GM12892 (cell line): ENCODE data around the gene TLR10. TPM values are rescaled to one million over a fixed set of nuclear protein-coding genes. Genes with fewer than 3 reads are reported as not detected.

ENCODE experiments used
- DNase-seq: peaks from one replicate; pipeline ENCODE4 v3.0.0; 2011; ENCODE audit not compliant: insufficient read length
- FAIRE-seq: peaks from 2 replicates; lab custom pipeline; 2011; peaks lifted over from hg19 to GRCh38; lab: Jason Lieb, UNC
- POLR2A ChIP-seq: IDR thresholded peaks from 2 replicates; pipeline ENCODE4 v1.6.1; 2011; ENCODE audit warnings: low read depth, low read length, control low read depth
- POLR2AphosphoS5 ChIP-seq: IDR thresholded peaks from 2 replicates; pipeline ENCODE4 v1.6.1; 2011; ENCODE audit warnings: low read depth, low read length, control low read depth
- TAF1 ChIP-seq: IDR thresholded peaks from 2 replicates; pipeline ENCODE4 v1.6.1; 2011; ENCODE audit warnings: low read depth, mild to moderate bottlenecking, control low read depth, low read length, borderline replicate concordance
- polyA plus RNA-seq: library from polyadenylated mRNA; unstranded; fragments of >200 nt; gene quantifications from one replicate; pipeline ENCODE4 v1.2.1, GENCODE V29; 2012; ENCODE audit warnings: missing spikeins, inconsistent platforms; ENCODE audit not compliant: missing spikeins

Gene TLR10
- polyA plus RNA-seq: 64.3 TPM

- no peak for DNase-seq
- FAIRE-seq: peak; percentile 62
- peak; percentile 53 for TF ChIP-seq POLR2AphosphoS5
- peak; percentile 64 for TF ChIP-seq POLR2A
- 0 out of 2 replicates have a peak, but pooled peaks have one; percentile 53 for TF ChIP-seq TAF1
These were observed at the start of gene TLR10 for GRCh38 chr4:38782452-38783108. TLR10 (minus strand) TSS chr4:38782990; CDS start chr4:38775590, 7,400 bp downstream.

DNA sequence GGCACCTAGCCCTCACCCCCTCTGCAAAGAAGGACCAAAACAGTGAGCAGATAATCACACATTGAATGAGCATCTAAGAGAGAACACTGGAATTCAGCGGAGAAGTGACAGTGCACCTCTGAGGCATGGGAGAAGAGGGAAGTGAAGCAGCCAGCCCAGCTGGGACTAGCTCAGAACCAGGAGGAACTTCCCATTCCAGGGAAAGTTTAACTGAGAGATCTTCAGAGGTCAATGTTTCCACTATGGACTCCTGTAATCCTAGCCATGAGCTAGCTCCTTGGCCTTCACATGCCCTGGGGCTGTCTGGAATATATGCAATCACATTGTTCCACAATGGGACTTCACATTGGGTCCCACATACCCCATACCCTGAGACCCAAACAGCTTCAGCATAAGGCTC, 49.4 kb upstream of the TLR10 start:
- no peak for FAIRE-seq
- TF ChIP-seq POLR2A (no peak), POLR2AphosphoS5 (no peak)
- no peak for DNase-seq

DNA sequence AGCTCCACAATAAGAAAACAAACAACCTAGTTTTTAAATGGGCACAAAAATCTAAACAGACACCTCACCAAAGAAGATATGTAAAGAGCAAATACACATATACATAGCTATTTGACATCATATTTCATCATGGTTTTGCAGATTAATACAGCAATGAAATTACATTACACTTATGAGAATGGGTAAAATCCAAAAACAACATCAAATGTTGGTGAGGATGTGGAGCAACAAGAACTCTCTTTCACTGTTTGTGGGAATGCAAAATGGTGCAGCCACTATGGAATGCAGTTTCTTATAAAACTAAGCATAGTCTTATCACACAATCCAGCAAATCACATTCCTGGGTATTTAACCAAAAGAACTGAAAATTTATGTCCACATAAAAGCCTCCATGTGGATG, 48.9 kb upstream of the TLR10 start:
- no peak for FAIRE-seq
- no peak for TF ChIP-seq TAF1
- no peak for DNase-seq

DNA sequence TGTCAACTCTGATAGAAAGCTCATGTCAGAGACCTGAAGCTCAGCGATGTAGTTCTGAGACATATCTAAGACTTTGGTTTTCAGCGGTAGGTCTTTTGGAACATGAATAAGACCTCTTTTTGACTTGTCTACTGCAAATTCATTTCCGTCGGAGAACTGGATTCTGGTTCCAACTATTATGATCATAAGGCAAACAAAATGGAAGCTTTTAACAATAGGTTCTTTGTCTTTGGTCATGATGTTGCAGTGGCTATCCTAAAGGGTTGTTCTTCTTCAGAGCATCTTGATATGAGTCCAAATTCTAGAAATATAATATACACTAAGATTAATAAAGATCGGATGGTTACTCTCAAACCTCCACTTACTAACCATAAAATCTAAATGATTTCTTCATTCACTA, 46.4 kb upstream of the TLR10 start:
- no peak for FAIRE-seq
- no peak for TF ChIP-seq POLR2A
- TF ChIP-seq POLR2AphosphoS5: no peak
- TF ChIP-seq TAF1: no peak

DNA sequence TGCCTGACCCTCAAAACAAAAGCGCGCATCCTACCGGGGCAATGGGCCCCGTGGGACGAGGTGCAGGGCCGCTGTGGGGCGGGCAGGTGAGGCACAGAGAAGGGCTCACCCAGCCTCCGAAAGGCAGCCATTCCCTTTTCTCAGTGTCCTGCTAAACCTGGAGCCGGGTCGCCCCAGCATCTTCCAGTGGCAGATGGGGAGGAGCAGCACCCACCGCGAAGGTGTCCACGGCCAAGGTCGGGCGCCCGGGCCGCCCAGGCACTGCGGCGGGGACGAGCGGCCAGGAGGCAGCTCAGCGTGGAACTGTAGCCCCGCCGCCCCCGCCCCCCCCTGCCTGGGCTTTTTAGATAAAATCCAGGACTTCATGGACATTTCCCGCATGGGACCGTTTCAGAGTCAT, 41.0 kb upstream of the TLR10 start:
- DNase-seq: no peak
- FAIRE-seq: no peak

More for the DNA sequence above, 46.4 kb upstream of the TLR10 start:
- no peak for DNase-seq

GRCh38 chr4:38822748-38823303, 40.0 kb upstream of the TLR10 start:
- FAIRE-seq (no peak), DNase-seq (no peak)
- TF ChIP-seq TAF1 (no peak), POLR2A (no peak), POLR2AphosphoS5 (no peak)

More for the DNA sequence above, 41.0 kb upstream of the TLR10 start:
- TF ChIP-seq POLR2A (no peak), POLR2AphosphoS5 (no peak), TAF1 (no peak)

GRCh38 chr4:38821739-38822138, 38.9 kb upstream of the TLR10 start:
- peak; percentile 46 for FAIRE-seq
- TF ChIP-seq TAF1 (no peak), POLR2A (no peak), POLR2AphosphoS5 (no peak)
- no peak for DNase-seq

GRCh38 chr4:38820329-38821061, 37.7 kb upstream of the TLR10 start:
- DNase-seq (no peak), FAIRE-seq (peak; percentile 87)
- TF ChIP-seq POLR2A (peak; percentile 44), POLR2AphosphoS5 (no peak)

DNA sequence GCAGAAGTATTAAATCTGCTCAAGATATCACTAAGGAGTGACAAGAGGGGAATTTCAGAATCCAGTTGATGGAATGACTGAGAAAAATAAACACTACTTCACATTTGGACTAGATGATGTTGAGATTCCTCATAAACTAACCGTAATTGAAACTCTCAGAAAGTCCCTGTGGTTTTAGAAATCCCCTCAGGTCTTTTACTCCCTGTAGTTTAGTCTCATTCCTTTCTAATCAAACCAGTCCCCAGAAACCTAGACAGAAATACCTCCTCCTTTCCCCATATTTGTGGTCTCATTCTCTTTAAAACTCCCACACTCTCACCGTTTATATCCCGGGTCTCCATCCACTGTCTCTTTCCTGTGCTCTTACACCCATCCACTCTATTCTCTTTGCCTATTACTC, 36.8 kb upstream of the TLR10 start:
- TF ChIP-seq TAF1: no peak
- no peak for TF ChIP-seq POLR2A
- no peak for TF ChIP-seq POLR2AphosphoS5
- DNase-seq (no peak), FAIRE-seq (peak; percentile 89)

GRCh38 chr4:38818441-38818976, 35.7 kb upstream of the TLR10 start:
- DNase-seq (no peak), FAIRE-seq (no peak)
- TF ChIP-seq TAF1: no peak
- peak; percentile 45; the same call in 1 of the 2 replicates for TF ChIP-seq POLR2AphosphoS5
- 0 out of 2 replicates have a peak, but pooled peaks have one; percentile 14 for TF ChIP-seq POLR2A

DNA sequence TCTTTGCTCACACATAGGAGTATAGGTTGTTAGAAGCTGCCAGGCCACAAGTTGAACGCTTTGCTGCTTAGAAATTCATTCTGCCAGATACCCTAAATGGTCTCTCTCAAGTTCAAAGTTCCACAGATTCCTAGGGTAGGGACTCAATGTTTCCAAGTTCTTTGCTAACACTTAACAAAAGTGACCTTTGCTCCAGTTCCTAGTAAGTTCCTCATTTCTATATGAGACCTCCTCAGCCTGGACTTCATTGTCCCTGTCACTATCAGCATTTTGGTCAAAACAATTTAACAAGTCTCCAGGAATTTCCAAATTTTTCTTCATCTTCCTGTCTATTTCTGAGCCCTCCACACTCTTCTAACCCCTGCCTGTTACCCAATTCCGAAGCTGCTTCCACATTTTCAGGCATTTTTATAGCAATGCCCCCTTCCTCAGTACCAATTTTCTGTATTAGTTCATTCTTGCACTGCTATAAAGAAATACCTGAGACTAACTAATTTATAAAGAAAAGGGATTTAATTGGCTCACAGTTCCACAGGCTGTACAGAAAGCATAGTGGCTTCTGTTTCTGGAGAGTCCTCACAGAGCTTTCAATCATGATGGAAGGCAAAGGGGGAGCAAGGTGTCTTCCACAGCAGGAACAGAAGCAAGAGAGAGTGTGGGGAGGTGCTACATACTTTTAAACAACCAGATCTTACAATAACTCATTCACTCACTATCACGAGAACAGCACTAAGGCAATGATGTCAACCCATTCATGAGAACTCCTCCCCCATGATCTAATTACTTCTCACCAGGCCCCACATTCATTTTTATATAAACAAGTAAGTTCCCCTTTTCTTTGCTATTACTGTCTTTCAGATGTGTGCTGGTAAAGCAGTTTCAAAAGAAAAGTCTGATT, 33.3 kb upstream of the TLR10 start:
- no peak; the same call in 1 of the 2 replicates for TF ChIP-seq POLR2A
- TF ChIP-seq POLR2AphosphoS5: no peak
- no peak for TF ChIP-seq TAF1
- DNase-seq (no peak), FAIRE-seq (no peak)
